Stomach smooth muscle (tissue), 2 donors: ENCODE data around the gene HADHA.

Experiments used
- H3K27ac ChIP-seq: one replicate; pipeline ENCODE4 v1.7.0; 2013; ENCODE audit warnings: mild to moderate bottlenecking, low read length, inconsistent platforms
- H3K27me3 ChIP-seq, 2 donors: one replicate each; pipeline ENCODE4 v1.7.0; 2013; ENCODE audit warnings: low read length in 2 of 2; ENCODE audit not compliant: insufficient read depth in 2 of 2, control insufficient read depth in 1 of 2
- H3K36me3 ChIP-seq, 2 donors: one replicate each; pipeline ENCODE4 v1.7.0; 2013; ENCODE audit warnings: low read length in 2 of 2; ENCODE audit not compliant: control insufficient read depth in 2 of 2, insufficient read depth in 2 of 2
- H3K4me1 ChIP-seq: one replicate; pipeline ENCODE4 v1.7.0; 2013; ENCODE audit warnings: low read length; ENCODE audit not compliant: control insufficient read depth, insufficient read depth
- H3K4me3 ChIP-seq, 2 donors: one replicate each; pipeline ENCODE4 v1.7.0; 2013; ENCODE audit warnings: low read length in 2 of 2
- H3K9ac ChIP-seq, 2 donors: one replicate each; pipeline ENCODE4 v1.7.0; 2013; ENCODE audit warnings: low read length in 2 of 2, mild to moderate bottlenecking in 1 of 2
- H3K9me3 ChIP-seq, 2 donors: one replicate each; pipeline ENCODE4 v1.7.0; 2013; ENCODE audit warnings: low read length in 2 of 2; ENCODE audit not compliant: control insufficient read depth in 2 of 2
- donor health status: healthy.
- donor health status: Pancreatic carcinoma.

The HADHA gene

GRCh38 chr2:26193578-26194231 lies 50.7 kb downstream of the HADHA start:
- Histone ChIP-seq H3K4me1 (peaks cover 5% of the 10 kb centered on the region), H3K27me3 (no peaks in the 10 kb centered on the region), H3K27ac (no peak overlapping the region), H3K36me3 (peaks cover 55 to 64% of the 10 kb centered on the region in 2 donors), H3K9me3 (no peaks in the 10 kb centered on the region), H3K9ac (no peak overlapping the region), H3K4me3 (no peak overlapping the region)

- H3K9me3 ChIP-seq, result no peaks in the 10 kb centered on the region
- H3K36me3 ChIP-seq, result peaks cover 40 to 58% of the 10 kb centered on the region in 2 donors
- no peak overlapping the region for H3K4me3 ChIP-seq
- no peaks in the 10 kb centered on the region for H3K27me3 ChIP-seq
- H3K4me1 ChIP-seq, result peaks cover 5% of the 10 kb centered on the region
- H3K9ac ChIP-seq, result no peak overlapping the region
- no peak overlapping the region for H3K27ac ChIP-seq
Measured at GRCh38 chr2:26191316-26192159, 52.9 kb downstream of the HADHA start.

- Histone ChIP-seq H3K36me3 (peaks cover 29 to 51% of the 10 kb centered on the region in 2 donors), H3K9me3 (no peaks in the 10 kb centered on the region), H3K9ac (no peak overlapping the region), H3K4me1 (peaks cover 12% of the 10 kb centered on the region), H3K27me3 (no peaks in the 10 kb centered on the region), H3K4me3 (no peak overlapping the region), H3K27ac (no peak overlapping the region)
Measured at GRCh38 chr2:26190369-26190768, 54.1 kb downstream of the HADHA start.

GRCh38 chr2:26189751-26190150 lies 54.7 kb downstream of the HADHA start:
- Histone ChIP-seq H3K9ac (no peak overlapping the region), H3K9me3 (no peaks in the 10 kb centered on the region), H3K27ac (peak overlapping the region; percentile 18), H3K4me1 (peaks cover 16% of the 10 kb centered on the region), H3K4me3 (no peak overlapping the region), H3K36me3 (peaks cover 23 to 46% of the 10 kb centered on the region in 2 donors), H3K27me3 (no peaks in the 10 kb centered on the region)

- Histone ChIP-seq H3K27ac (peak overlapping the region; percentile 18), H3K36me3 (peaks cover 17 to 40% of the 10 kb centered on the region in 2 donors)
Measured at GRCh38 chr2:26189123-26189522, 55.3 kb downstream of the HADHA start.

GRCh38 chr2:26187537-26188104 lies 56.8 kb downstream of the HADHA start:
- H3K9ac ChIP-seq, result no peak overlapping the region
- H3K27me3 ChIP-seq, result no peaks in the 10 kb centered on the region
- H3K4me1 ChIP-seq, result peaks cover 26% of the 10 kb centered on the region
- no peak overlapping the region for H3K27ac ChIP-seq
- no peaks in the 10 kb centered on the region for H3K9me3 ChIP-seq
- H3K4me3 ChIP-seq, result no peak overlapping the region
- peaks cover 8 to 26% of the 10 kb centered on the region in 2 donors for H3K36me3 ChIP-seq

More at GRCh38 chr2:26189123-26189522, 55.3 kb downstream of the HADHA start:
- H3K9ac ChIP-seq, result no peak overlapping the region
- H3K4me1 ChIP-seq, result peaks cover 21% of the 10 kb centered on the region
- H3K4me3 ChIP-seq, result no peak overlapping the region
- H3K9me3 ChIP-seq, result no peaks in the 10 kb centered on the region
- no peaks in the 10 kb centered on the region for H3K27me3 ChIP-seq

GRCh38 chr2:26187114-26187513 lies 57.3 kb downstream of the HADHA start:
- Histone ChIP-seq H3K27ac (no peak overlapping the region), H3K9ac (no peak overlapping the region), H3K9me3 (no peaks in the 10 kb centered on the region), H3K4me3 (no peak overlapping the region), H3K4me1 (peaks cover 26% of the 10 kb centered on the region), H3K27me3 (no peaks in the 10 kb centered on the region), H3K36me3 (peaks cover 8 to 24% of the 10 kb centered on the region in 2 donors)

GRCh38 chr2:26185954-26186770 lies 58.3 kb downstream of the HADHA start:
- H3K9ac ChIP-seq, result peak overlapping the region; percentile 76 to 83
- peaks cover 26% of the 10 kb centered on the region for H3K4me1 ChIP-seq
- H3K36me3 ChIP-seq, result peaks cover 8 to 16% of the 10 kb centered on the region in 2 donors

GRCh38 chr2:26185304-26185928 lies 59.0 kb downstream of the HADHA start:
- H3K9ac ChIP-seq, result peak overlapping the region; percentile 76 to 83
- peak overlapping the region; percentile 63 to 76 for H3K4me3 ChIP-seq

More at GRCh38 chr2:26185954-26186770, 58.3 kb downstream of the HADHA start:
- Histone ChIP-seq H3K27me3 (no peaks in the 10 kb centered on the region), H3K27ac (peak overlapping the region; percentile 66), H3K4me3 (peak overlapping the region; percentile 63 to 76), H3K9me3 (no peaks in the 10 kb centered on the region)

More at GRCh38 chr2:26185304-26185928, 59.0 kb downstream of the HADHA start:
- Histone ChIP-seq H3K27ac (peak overlapping the region; percentile 66), H3K36me3 (peaks cover 1 to 12% of the 10 kb centered on the region in 2 donors), H3K9me3 (no peaks in the 10 kb centered on the region), H3K27me3 (no peaks in the 10 kb centered on the region), H3K4me1 (peaks cover 26% of the 10 kb centered on the region)
